Measurements from ENCODE around the gene DZIP1L. TPM values are rescaled to one million over a fixed set of nuclear protein-coding genes. Genes with fewer than 3 reads are reported as not detected.

DZIP1L gene
- total RNA-seq, 1 experiment from 2014 or later, result 3.8 TPM

DNA sequence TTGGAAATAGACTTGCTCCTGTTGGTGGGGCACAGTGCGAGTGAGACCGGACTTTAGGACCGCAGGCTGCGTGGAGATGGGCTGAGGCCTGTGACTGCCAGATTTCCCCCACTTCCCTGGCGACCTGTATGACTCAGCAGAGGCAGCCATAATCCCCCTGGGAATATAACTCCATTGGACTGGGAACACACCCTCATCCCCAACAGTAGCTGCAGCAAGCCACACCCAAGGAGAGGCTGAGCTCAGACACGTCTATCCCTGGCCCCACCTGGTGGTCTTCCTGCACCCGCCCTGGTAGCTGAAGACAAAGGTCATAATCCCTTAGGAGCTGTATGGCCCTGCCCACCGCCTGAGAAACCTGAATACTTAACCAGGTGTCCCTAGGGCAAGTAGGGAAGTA lies 42.6 kb downstream of the DZIP1L start:
- H3K4me1 ChIP-seq (ENCODE audit: insufficient read depth, low read length, poor library complexity, severe bottlenecking), result no peaks in the 10 kb centered on the region
- peak overlapping the region; percentile 37 for H3K27ac ChIP-seq (ENCODE audit: low read depth, low read length, poor library complexity, severe bottlenecking)
- peak; percentile 14 for DNase-seq (ENCODE audit: low spot score)
- no peaks in the 10 kb centered on the region for H3K27me3 ChIP-seq (replicated peaks; ENCODE audit: insufficient read depth, low read depth, low read length, poor library complexity)
- ChIA-PET POLR2A (ENCODE audit: low non-redundant PET) (no interaction called here), CTCF (no interaction called here)
- intact Hi-C loops (cut with micrococcal nuclease; ENCODE audit: unreplicated experiment), result no loop called here
- no peak for TF ChIP-seq EZH2 (IDR thresholded peaks at IDR 0.05; ENCODE audit: borderline replicate concordance, low read depth, low read length, poor library complexity, severe bottlenecking)
- TF ChIP-seq, protein P1, sequence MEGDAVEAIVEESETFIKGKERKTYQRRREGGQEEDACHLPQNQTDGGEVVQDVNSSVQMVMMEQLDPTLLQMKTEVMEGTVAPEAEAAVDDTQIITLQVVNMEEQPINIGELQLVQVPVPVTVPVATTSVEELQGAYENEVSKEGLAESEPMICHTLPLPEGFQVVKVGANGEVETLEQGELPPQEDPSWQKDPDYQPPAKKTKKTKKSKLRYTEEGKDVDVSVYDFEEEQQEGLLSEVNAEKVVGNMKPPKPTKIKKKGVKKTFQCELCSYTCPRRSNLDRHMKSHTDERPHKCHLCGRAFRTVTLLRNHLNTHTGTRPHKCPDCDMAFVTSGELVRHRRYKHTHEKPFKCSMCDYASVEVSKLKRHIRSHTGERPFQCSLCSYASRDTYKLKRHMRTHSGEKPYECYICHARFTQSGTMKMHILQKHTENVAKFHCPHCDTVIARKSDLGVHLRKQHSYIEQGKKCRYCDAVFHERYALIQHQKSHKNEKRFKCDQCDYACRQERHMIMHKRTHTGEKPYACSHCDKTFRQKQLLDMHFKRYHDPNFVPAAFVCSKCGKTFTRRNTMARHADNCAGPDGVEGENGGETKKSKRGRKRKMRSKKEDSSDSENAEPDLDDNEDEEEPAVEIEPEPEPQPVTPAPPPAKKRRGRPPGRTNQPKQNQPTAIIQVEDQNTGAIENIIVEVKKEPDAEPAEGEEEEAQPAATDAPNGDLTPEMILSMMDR (conservative IDR thresholded peaks at IDR 0.05; ENCODE audit: low read depth, low read length), result no peak
- no peak overlapping the region for H3K4me3 ChIP-seq (ENCODE audit: low read depth, low read length, poor library complexity, severe bottlenecking)
- BruUV-seq (replicated peaks), result no TSS peak
- H3K9me3 ChIP-seq (ENCODE audit: low read depth, low read length, poor library complexity, severe bottlenecking), result no peaks in the 10 kb centered on the region
- no peaks in the 10 kb centered on the region for H3K36me3 ChIP-seq (ENCODE audit: insufficient read depth, low read length, poor library complexity, severe bottlenecking)

DNA sequence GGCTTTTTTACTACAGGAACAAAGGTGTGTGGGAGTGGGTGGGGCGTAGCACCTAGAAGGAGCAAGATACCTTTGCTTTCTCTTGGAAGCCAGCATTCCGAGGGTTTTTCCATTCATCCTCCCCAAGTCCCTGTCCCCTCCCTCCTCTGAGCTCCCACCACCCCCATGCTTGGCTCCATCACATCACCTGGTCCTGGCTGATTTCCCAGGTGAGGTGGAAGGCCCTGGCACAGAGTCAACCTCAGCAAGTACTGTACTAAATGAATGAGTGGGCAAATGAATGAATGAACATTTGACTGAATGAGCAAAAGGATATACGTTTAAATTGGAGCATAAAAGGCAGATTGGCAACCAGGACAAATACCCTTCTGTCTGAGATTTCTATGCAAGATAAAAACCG lies 45.4 kb downstream of the DZIP1L start:
- H3K9me3 ChIP-seq (ENCODE audit: low read depth, low read length, poor library complexity, severe bottlenecking), result no peaks in the 10 kb centered on the region
- no peak overlapping the region for H3K4me3 ChIP-seq (ENCODE audit: low read depth, low read length, poor library complexity, severe bottlenecking)
- H3K36me3 ChIP-seq (ENCODE audit: insufficient read depth, low read length, poor library complexity, severe bottlenecking), result no peaks in the 10 kb centered on the region
- no peaks in the 10 kb centered on the region for H3K4me1 ChIP-seq (ENCODE audit: insufficient read depth, low read length, poor library complexity, severe bottlenecking)
- no peak overlapping the region for H3K27ac ChIP-seq (ENCODE audit: low read depth, low read length, poor library complexity, severe bottlenecking)
- ChIA-PET CTCF (interaction anchor here (0.6 kb wide), 1 partner anchor 17 kb away, joined by 5 read pairs; no protein-coding TSS in a partner anchor), POLR2A (ENCODE audit: low non-redundant PET) (no interaction called here)
- H3K27me3 ChIP-seq (replicated peaks; ENCODE audit: insufficient read depth, low read depth, low read length, poor library complexity), result no peaks in the 10 kb centered on the region
- intact Hi-C loops (cut with micrococcal nuclease; ENCODE audit: unreplicated experiment), result no loop called here
- TF ChIP-seq EZH2 (IDR thresholded peaks at IDR 0.05; ENCODE audit: borderline replicate concordance, low read depth, low read length, poor library complexity, severe bottlenecking), result no peak
- TF ChIP-seq, protein P1 (conservative IDR thresholded peaks at IDR 0.05; ENCODE audit: low read depth, low read length), result no peak
- no peak for DNase-seq (ENCODE audit: low spot score)
- no TSS peak for BruUV-seq (replicated peaks)

DNA sequence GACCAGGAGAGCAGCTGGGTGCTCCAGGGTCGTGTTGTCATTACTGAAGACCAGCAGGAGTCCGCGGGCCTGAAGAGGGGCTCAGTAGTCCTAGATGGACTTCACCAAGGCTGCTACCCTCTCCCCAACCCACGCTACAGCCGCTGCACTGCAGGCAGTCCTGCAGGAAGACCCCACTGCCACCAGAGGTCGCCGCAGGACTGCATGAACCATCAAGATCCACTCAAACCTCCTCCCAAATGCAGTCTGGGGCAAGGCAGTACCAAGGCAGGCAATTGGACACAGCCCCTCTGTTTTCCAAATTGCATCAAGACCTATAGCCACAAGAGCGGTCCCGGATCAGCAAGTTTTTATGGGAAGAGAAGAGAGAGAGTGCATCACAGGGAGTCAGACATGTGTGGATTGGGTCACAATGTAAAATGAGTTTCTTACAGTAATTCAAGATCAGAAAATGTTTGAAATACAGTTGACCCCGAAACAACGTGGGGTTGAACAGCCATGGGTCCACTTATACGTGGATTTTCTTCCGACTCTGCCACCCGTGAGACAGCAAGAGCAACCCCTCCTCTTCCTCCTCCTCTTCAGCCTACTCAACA lies 46.7 kb downstream of the DZIP1L start:
- Histone ChIP-seq H3K9me3 (ENCODE audit: low read depth, low read length, poor library complexity, severe bottlenecking) (no peaks in the 10 kb centered on the region), H3K27ac (ENCODE audit: low read depth, low read length, poor library complexity, severe bottlenecking) (no peak overlapping the region), H3K27me3 (replicated peaks; ENCODE audit: insufficient read depth, low read depth, low read length, poor library complexity) (no peaks in the 10 kb centered on the region), H3K36me3 (ENCODE audit: insufficient read depth, low read length, poor library complexity, severe bottlenecking) (no peaks in the 10 kb centered on the region), H3K4me3 (ENCODE audit: low read depth, low read length, poor library complexity, severe bottlenecking) (no peak overlapping the region), H3K4me1 (ENCODE audit: insufficient read depth, low read length, poor library complexity, severe bottlenecking) (no peaks in the 10 kb centered on the region)
- ChIA-PET CTCF (no interaction called here), POLR2A (ENCODE audit: low non-redundant PET) (no interaction called here)
- intact Hi-C loops (cut with micrococcal nuclease; ENCODE audit: unreplicated experiment), result loop anchor here (1.0 to 5.0 kb wide), 4 partner anchors 51 to 854 kb away; partner anchors contain the start of gene CEP70
- DNase-seq (ENCODE audit: low spot score), result peak; percentile 85
- TF ChIP-seq, protein P1 (conservative IDR thresholded peaks at IDR 0.05; ENCODE audit: low read depth, low read length), result peak; percentile 99
- no peak for TF ChIP-seq EZH2 (IDR thresholded peaks at IDR 0.05; ENCODE audit: borderline replicate concordance, low read depth, low read length, poor library complexity, severe bottlenecking)
- no TSS peak for BruUV-seq (replicated peaks)
